HG03066 (cell line): ENCODE data around the gene UNC13C.
"Not testable (repeated sequence)": the region's sequence is repeated elsewhere in the genome, so short reads cannot be mapped to it uniquely, and the experiment has no call there.

Experiments
- ATAC-seq: cut with Tn5 transposase; IDR thresholded peaks from one replicate; pipeline ENCODE4 v1.9.1; 2021; ENCODE audit warnings: low read depth; ENCODE audit not compliant: unreplicated experiment

UNC13C gene

DNA sequence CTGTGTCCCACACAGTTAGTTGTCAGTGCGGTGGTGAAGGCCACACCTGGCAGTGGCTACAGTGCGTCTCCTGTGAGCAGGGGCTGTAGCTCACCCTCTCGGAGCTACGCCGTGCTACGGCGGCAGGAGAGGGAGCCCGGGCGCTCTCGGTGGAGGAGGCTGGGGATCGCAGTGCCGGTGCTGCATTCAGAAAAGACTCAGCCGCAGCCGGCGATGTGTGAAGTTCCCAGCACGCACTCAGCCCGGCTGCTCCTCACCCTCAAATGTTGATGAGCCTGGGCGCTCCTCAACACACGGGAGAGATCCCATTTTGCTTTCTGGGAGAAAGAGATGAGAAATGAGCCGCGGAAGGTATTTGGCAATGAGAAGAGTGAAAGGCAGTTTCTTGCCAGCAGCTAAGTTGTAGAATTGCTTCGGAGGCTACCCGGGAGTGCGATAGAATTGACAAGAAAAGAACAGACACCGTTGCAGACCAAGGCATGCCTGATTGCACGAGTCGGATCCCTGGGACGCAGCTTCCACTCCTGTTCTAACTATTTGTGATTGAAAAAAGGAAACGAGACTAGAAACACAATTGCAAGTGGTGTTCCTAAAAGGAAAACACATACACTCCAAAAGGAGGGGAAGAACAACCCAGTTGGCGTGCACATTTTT, at the start of gene UNC13C:
TSS of gene UNC13C (plus strand) at position 189 of the 654 bp plus-strand sequence. CDS start 34,463 bp downstream, outside the sequence.
- ATAC-seq = no peak

DNA sequence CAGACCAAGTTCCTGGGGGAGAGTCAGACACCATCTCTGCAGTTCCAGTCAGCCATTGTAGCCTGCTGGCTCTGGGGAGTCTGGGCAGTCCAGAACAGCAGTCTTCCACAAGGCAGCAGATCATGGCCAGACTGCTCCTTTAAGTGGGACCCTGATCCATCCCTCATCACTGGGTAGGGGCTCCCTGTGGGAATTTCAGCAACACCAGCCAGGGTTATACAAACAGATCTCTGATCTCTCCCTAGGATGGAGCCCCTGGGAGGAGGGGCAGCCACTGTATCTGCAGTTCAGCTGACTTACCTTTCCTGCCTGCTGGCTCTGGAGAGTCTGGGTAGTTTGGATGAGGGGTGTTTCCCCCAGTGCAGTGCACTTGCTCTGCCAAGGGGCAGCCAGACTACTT, 42.1 kb upstream of the UNC13C start:
- ATAC-seq = no peak

DNA sequence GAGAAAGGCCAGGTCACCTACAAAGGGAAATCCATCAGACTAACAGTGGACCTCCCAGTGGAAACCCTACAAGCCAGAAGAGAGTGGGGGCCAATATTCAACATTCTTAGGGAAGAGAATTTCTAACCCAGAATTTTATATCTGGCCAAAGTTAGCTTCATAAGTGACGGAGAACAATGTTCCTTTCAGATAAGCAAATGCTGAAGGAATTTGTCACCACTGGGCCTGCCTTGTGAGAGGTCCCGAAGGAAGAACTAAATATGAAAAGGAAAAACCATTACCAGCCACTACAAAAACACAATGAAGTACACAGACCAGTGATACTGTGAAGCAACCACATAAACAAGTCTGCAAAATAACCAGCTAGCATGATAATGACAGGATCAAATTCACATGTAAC, 40.6 kb upstream of the UNC13C start:
- ATAC-seq = not testable (repeated sequence)

DNA sequence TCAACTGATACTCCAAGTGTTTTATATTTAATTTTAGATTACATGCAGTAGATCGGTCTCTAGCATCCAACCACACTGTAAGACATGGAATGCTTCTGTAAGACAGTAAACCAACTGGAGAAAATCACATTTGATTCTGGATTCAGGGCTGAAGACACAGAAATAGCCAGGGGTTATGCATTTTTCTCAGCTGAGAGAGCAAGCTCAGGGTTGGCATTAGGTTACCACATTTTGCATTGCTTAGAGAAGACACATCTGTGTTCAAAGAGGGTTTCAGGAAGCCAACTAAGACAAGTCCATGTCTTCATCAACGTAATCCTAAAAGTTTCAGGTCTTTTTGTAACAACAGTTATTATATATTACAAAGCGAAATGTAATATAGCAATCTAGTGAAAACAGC, 27.7 kb upstream of the UNC13C start:
- ATAC-seq = no peak

DNA sequence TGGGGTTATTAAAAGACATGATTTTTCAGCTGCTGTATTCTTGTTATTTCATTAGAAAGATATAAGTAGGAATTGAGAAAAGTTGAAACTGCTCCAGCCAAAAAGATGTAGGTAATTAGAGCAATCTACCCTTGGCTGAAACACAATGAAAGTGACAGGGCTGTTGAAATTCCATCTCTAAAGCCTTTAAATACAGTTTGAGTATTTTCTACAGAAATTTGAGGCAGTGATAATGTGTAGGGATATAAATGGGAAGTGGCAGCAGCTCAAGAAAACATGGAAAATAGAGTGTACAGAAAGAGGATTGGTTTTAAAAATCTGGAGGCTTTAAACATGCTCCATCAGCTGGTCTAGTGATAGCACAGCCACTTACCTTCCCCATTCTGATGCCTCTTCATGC, 22.8 kb upstream of the UNC13C start:
- ATAC-seq = no peak

DNA sequence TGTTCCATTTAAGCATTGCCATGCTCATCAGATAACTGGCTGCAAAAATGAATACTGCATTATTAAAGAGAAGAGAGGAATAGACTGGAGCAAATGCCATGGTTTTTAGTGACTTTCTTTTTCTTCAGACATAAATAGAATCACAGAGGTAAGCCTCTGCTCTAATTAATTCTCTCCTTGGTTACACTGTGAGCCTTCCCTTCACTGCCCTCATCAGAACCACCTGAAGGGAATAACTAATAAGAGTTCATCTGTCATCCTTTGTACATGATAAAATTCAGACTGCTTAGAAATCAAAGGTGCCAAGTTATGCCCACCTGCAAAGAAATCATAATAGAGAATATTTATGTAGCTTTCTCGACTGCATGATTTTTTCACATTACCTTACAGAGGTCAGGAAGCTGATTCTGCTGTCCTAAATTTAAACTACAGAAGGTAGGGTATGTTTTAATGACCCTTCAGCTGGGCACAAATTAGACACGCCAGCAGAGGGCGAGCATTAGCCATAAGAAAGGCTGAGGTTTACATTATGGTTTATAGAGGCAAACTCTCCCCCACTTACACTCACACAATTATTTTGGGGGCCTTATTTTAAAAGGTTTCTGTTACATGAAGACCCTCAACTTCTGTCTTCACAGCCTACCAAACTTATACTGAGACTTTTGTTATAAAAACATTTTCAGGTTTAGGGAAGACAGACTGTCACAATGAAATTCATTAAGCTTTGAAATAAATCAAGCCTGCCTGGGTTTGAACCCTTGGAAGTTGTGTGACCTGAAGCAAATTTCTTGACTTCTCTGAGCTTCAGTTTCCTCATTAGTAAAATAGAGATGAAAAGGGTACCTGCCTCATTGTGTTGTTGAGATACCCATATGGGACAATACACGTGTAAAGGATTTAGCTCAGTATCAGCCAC, 15.3 kb upstream of the UNC13C start:
- ATAC-seq = no peak

DNA sequence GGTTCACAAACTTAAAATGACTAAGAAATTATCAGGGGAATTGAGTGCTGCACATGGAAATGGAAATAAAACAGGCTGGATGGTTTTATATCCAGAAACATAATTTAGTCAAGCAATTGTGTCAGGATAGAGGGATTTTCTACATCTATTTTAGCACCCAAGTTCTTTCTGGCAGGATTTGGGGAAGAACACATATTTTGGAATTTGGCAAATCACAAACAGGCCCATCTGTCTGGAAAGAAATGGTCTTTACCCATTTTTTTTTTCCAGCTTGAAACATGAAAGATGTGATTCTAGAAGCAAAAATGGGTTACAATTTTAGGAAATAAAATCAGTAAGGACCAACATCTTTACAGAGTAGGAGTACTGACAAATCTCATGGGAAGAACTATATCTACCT, 14.4 kb upstream of the UNC13C start:
- ATAC-seq = no peak

DNA sequence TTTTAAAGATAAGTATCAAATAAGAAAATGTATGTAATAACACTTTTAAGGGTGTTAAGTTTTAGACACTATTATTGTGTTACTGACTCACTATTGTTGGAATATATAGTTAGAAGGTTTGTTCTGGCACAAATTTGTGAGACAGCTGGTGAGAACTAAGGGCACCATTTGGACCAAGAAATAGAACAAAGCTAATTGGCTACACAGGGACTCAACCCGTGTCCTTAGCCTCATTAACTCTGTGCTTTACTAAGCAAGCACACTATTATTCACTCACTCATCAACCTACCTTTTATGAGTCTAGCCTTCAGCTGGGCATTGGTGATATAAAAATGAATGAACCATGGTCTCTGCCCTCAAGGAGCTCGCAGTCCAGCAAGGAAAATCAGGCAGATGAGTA, 4.1 kb upstream of the UNC13C start:
- no peak for ATAC-seq

DNA sequence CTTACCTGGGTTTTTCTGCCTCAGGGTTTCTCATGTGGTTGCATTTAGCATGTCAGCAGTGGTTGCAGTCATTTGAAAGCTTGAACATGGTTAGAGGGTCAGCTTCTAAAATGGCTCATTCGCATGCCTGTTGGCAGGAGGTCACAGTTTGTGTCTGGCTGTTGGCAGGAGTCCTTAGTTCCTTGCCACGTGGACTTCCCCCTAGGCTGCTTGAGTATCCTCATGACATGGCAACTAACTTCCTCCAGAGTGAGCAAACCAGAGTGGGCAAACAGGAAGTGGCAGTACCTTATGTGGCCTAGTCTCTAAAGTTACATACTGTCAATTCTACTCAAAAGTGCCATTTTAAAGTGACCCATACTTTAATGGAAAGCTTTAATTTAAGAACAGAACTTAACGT, 3.4 kb upstream of the UNC13C start:
- ATAC-seq = no peak

DNA sequence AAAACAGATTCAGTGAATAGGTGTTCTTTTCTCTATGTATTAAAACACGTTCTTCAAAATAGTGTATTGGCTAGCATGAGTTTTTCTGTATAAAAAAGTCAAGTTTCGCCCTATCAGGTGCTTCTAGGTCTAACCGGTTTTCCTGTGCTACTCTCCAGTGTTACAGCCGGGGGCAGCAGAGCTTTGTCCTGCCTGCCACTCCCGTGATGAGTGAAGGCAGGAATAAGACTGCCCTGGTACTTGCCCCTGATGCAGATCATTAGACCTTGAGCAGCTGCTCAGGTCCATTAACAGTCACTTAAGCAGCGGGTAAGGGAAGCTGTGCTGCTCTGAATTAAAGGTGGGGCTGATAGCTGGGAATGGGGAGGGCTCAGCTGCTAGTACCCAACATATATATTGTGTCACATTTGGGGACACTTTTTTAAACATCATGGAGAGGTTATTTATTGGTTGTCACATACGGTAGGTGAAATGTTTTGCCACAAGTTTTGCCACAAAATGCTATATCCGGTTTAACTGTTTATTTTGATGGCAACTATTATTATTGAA, 1.3 kb upstream of the UNC13C start:
- no peak for ATAC-seq

DNA sequence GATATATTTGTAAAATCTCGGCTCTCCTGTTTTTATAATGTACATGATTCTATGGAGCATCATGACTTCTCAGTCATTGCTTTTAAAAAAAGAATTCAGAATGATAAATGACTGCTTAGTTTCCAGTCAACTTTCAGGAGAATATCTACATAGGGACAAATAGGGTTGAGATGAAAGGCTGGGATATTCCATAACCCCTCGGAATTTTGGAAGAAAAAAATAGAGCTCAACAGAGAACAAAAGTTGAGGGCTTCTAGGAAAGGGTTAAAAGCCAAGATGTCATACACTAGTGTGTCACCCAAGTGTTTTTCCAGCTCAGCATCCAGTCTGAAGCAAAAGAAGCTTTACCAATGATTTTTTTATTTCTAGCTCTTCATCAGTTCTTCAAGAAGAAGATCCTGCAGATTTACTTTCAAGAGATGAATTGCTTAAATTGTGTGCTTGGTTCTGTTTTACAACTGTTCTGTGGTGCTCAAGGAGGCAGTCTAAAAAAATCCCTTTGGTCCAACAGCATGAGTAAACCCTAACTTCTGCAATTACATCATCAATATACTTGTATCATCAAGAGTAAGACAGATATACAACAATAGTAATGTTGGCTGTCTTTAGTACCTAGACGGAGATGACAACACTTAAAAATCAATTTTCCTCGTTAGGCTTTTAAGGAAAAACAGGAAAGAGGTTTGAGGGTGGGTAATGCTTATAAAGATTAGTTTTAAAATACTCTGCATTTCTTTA, 979 bp downstream of the UNC13C start:
- no peak for ATAC-seq

DNA sequence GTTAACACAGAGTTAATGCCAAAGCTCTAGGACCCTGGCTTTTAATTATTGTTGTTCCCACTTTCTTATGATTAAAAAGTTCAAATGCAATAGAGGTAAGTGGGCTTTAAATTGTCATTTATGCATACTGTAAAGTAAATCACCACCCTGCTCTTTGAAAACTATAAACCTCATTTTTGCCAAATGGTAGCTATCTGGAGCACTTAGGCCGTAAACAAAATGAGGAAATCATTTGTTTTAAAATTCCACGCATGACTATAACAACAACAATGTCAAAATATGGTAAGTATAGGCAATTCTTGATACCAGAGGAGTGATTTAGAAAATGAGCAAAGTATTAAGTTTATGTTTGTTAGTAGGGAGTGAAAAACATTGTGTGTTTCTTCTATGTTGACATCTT, 1.8 kb downstream of the UNC13C start:
- no peak for ATAC-seq

DNA sequence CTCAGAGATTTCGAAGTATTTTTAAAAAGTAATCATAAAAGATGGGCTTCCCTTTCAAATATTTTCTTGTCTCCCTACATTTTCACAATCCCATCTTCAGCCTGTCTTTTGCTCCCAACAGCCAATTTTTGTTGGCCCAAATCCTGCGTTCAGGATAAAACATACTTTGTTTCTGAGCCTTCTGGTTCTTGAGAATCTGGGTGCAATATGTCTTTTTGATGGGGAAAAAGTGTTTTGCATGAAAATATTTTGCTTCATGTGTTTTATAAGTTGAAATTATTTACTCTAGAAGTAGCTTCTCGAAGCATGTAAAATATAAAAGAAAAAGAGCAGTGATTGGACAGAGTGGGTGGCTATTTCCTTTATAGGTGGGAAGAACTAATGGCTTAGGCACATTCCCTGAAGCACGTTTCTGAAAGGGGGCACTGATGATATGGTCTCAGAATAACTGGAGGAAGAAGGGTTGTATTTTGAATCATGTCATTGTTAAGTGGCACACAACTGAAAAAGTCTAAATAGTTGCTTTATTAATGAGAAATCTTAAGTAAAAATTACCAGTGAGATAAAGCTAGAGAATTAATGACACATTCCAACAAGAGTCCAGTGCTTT, 3.9 kb downstream of the UNC13C start:
- no peak for ATAC-seq

DNA sequence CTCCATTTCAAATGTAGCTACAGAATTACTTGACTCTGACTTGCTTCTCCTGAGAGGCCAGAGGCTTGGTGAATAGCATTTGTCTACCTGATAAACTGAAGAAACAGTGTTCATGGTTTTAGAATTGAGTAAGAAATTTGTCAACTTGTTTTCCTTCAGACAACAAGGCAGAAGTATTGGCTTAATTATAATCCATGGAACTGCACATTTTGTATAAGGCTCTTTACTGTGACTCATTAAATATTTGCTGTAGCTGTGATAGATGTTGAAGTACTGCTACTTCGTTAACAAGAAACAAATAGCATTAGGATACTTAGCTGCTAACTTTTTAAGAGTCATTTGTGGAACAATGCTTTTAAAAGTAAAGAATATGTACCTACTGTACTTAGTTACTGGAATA, 4.6 kb downstream of the UNC13C start:
- ATAC-seq = no peak

DNA sequence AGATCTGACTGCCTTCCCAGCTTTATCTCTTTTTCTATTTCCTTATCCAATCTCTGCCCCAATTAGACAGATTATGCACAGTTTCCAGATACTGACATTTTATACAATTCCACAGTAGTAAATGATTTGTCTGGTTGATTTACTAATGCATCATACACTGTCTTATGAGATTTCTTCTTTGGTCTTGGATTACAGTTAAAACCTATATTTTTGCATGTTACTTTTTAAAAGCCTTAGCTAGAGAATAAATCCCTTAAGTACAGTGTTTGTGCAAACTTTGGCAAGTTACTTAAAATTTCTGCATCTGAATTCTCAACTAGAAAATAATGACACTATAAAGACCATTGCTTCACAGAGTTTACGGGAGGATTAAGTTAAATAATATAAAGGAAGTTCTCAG, 6.0 kb downstream of the UNC13C start:
- no peak for ATAC-seq

DNA sequence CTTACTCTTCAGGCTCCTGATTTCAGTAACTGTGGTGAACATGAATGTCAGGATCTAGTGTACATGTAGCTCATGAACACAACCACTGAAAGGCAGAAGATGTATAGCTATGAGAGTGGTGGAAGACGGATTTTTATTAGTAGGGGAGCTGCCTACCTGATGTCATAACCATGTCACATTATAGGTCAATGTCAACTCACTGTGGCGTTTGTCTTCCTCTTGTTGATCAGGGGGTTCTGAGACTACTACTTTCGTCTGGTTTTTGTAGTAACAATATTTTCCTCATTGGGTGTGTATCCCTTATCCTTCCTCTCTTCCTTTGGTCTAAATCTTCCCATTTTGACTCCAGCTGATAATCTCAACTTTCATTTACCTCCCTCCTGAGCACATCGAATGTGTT, 7.3 kb downstream of the UNC13C start:
- no peak for ATAC-seq

DNA sequence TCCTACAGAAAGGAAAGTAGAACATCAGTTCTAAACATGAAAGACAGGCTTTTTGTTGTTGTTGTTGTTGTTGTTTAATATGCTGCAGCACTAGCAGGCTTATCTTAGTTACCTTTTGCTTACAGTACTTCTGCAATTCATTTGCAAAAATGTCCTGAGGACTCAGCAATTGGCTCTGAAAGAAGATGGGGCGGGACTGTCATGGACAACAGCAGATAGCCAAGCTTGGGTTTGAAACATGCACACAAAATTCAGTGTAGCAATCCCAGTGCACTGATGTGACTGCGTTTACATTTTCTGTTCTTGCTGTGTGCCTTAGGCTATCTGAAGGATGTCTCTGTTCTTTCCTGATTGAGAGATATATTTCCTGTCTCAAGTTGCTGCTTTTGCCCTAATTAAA, 9.2 kb downstream of the UNC13C start:
- ATAC-seq = no peak

DNA sequence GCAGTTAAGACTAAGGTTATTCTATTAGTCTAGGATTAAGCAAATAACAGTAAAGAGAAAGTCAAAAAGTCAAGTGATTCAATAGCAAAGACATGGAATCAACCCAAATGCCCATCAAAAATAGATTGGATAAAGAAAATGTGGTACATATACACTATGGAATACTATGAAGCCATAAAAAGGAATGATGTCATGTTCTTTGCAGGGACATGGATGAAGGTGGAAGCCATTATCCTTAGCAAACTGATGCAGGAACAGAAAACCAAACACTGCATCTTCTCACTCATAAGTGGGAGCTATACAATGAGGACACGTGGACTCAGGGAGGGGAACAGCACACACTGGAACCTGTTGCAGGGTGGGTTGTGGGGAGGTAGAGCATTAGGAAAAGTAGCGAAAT, 29.0 kb downstream of the UNC13C start:
- ATAC-seq = no peak

DNA sequence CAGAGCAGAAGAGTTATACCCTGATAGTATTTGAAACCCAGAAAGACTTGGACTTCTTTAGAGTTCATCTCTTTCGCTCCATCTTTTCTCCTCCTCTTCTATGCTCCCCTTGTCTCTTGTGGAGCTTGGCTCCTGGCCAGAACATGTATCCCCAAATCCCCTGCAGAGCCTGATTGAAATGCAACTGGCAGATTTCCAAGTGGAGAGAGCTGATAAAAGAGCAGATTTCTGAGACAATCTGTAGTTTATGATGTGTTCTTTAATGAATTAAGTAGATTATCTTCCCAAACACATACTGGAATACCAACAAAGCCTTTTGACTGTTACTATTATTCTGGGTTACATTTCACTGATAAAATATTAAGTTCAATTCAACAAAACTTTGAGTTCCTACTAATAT, 33.4 kb downstream of the UNC13C start:
- ATAC-seq = no peak

DNA sequence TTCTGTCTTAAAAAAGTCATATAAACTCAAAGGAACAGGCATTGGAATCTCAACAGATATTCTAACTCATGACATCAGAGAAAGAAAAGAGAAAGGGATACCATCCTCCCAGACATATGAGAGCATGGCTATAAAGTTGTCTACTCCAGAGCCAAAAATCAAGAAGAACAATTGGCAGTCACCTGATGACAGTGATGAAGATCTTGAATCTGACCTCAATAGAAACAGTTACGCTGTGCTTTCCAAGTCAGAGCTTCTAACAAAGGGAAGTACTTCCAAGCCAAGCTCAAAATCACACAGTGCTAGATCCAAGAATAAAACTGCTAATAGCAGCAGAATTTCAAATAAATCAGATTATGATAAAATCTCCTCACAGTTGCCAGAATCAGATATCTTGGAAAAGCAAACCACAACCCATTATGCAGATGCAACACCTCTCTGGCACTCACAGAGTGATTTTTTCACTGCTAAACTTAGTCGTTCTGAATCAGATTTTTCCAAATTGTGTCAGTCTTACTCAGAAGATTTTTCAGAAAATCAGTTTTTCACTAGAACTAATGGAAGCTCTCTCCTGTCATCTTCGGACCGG, 35.9 kb downstream of the UNC13C start:
- ATAC-seq = no peak
